Activated T-helper 1 cell treated with anti-CD3 and anti-CD28 coated beads, Interleukin-12 subunit alpha, Interleukin-12 subunit beta, Interleukin-2, Interleukin-4 antibody, amounts not matched to agents 30 ng/mL and 10 ng/mL and 1 ng/mL, durations not matched to agents 14 hours and 24 hours and 36 hours (primary cell): ENCODE data around the gene ATXN7L3B. TPM values are rescaled to one million over a fixed set of nuclear protein-coding genes. Genes with fewer than 3 reads are reported as not detected.
"Not testable (repeated sequence)": the region's sequence is repeated elsewhere in the genome, so short reads cannot be mapped to it uniquely, and the experiment has no call there.

Source experiments
- DNase-seq: peaks from one replicate; pipeline ENCODE4 v3.0.0; 2021; ENCODE audit warnings: low spot score
- H3K27ac Mint-ChIP-seq: one replicate; pipeline ENCODE4 v1.8.0; 2021; ENCODE audit warnings: mild to moderate bottlenecking, mixed read lengths
- H3K27me3 Mint-ChIP-seq: one replicate; pipeline ENCODE4 v1.8.0; 2022; ENCODE audit warnings: mild to moderate bottlenecking, moderate library complexity, mixed read lengths; ENCODE audit not compliant: insufficient read depth
- H3K36me3 Mint-ChIP-seq: one replicate; pipeline ENCODE4 v1.8.0; 2021; ENCODE audit warnings: low read depth, mixed read lengths
- H3K4me1 Mint-ChIP-seq: one replicate; pipeline ENCODE4 v1.8.0; 2021; ENCODE audit warnings: low read depth, mixed read lengths
- H3K4me3 Mint-ChIP-seq: one replicate; pipeline ENCODE4 v1.8.0; 2021; ENCODE audit warnings: mild to moderate bottlenecking, moderate library complexity, mixed read lengths
- H3K9me3 Mint-ChIP-seq: one replicate; pipeline ENCODE4 v1.8.0; 2021; ENCODE audit warnings: mixed read lengths
- intact Hi-C: fragments of 100-400 bp; cut with micrococcal nuclease; formaldehyde crosslinking; loops from one replicate; pipeline ENCODE4 v1.15.1; 2024
- total RNA-seq: library from RNA; stranded (reverse); gene quantifications from 2 replicates; pipeline ENCODE4 v1.2.3, GENCODE V29; 2022

The ATXN7L3B gene, protein sequence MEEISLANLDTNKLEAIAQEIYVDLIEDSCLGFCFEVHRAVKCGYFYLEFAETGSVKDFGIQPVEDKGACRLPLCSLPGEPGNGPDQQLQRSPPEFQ
- total RNA-seq = 24.8 and 25.4 TPM in 2 replicates

DNA sequence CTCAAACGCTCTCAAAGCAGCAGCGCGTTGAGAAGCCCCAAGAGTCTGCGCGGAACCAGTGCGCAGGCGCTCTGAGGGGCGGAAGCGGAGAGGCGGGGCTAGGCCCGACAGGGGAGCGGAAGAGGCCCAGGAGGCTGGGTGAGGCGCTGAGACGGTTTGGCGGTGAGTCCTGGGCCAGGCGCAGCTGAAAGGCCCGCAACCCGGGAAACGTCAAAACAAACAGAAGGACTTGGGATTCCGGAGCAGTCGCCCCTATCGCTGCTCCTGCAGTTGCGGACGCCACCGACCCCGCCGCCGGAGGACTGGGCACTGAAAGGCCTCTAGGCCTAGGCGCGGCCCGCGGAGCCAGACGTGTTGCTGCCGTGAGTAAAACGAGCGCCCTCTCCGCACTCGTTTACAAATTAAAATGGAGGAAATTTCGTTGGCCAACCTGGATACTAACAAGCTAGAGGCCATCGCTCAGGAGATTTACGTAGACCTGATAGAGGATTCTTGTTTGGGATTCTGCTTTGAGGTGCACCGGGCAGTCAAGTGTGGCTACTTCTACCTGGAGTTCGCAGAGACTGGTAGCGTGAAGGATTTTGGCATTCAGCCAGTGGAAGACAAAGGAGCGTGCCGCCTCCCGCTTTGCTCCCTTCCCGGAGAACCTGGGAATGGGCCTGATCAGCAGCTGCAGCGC lies at the start of gene ATXN7L3B:
ATXN7L3B (plus strand) TSS at position 129 of the 679 bp plus-strand sequence; CDS start at position 407, 278 bp downstream.
- peak within 1 kb of the TSS; percentile 92 for H3K4me3 Mint-ChIP-seq
- peaks cover 55% of the 10 kb centered on the region for H3K4me1 Mint-ChIP-seq
- no peaks in the 10 kb centered on the region for H3K9me3 Mint-ChIP-seq
- H3K36me3 Mint-ChIP-seq = peaks cover 34% of the 10 kb centered on the region
- peak within 1 kb of the TSS; percentile 97 for H3K27ac Mint-ChIP-seq
- peak; percentile 93 for DNase-seq
- intact Hi-C loops = loop anchor here (1.0 to 5.0 kb wide), 5 partner anchors 126 to 1494 kb away; partner anchors contain the start of gene PHLDA1
- peaks cover 2% of the 10 kb centered on the region for H3K27me3 Mint-ChIP-seq

DNA sequence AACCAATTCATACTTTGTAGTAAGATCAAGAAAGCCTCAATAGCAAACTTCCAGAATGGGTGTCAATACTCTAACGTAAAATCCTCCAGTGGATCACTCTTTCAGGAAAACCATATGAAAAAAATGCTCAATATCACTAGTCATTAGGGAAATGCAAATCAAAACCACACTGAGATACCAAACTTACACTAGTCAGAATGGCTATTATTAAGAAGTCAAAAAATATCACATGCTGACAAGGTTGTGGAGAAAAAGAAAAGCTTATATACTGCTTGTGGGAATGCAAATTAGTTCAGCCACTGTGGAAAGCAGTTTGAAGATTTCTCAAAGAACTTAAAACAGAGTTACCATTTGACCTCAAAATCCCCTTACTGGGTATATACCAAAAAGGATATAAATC lies 49.5 kb upstream of the ATXN7L3B start:
- H3K27me3 Mint-ChIP-seq = peaks cover 2% of the 10 kb centered on the region
- H3K4me3 Mint-ChIP-seq = no peak overlapping the region
- H3K27ac Mint-ChIP-seq = no peak overlapping the region
- DNase-seq = no peak
- peaks cover 10% of the 10 kb centered on the region for H3K4me1 Mint-ChIP-seq
- intact Hi-C loops = no loop called here
- H3K9me3 Mint-ChIP-seq = no peaks in the 10 kb centered on the region
- no peaks in the 10 kb centered on the region for H3K36me3 Mint-ChIP-seq

DNA sequence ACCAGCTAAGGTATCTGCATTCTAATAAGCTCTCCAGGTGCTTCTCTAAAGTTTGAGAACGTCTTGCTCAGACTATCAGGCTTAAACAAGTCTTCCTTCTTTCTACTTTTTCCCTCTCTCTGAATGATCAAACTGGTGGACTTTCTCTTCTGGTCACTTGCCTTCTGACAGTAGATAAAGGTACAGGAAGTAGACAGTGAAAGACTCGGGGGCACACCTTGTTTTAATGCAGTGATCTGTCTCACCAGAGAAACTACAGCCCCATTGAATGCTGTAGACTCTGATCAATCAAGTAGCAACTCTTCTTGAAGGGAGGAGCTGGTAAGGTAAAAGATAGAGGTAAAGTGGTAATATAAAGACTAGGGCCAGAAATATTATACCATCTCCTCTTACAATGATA lies 48.1 kb upstream of the ATXN7L3B start:
- peaks cover 10% of the 10 kb centered on the region for H3K4me1 Mint-ChIP-seq
- no peak overlapping the region for H3K4me3 Mint-ChIP-seq
- intact Hi-C loops = no loop called here
- H3K27ac Mint-ChIP-seq = no peak overlapping the region
- no peak for DNase-seq
- H3K36me3 Mint-ChIP-seq = no peaks in the 10 kb centered on the region
- no peaks in the 10 kb centered on the region for H3K9me3 Mint-ChIP-seq
- peaks cover 2% of the 10 kb centered on the region for H3K27me3 Mint-ChIP-seq

DNA sequence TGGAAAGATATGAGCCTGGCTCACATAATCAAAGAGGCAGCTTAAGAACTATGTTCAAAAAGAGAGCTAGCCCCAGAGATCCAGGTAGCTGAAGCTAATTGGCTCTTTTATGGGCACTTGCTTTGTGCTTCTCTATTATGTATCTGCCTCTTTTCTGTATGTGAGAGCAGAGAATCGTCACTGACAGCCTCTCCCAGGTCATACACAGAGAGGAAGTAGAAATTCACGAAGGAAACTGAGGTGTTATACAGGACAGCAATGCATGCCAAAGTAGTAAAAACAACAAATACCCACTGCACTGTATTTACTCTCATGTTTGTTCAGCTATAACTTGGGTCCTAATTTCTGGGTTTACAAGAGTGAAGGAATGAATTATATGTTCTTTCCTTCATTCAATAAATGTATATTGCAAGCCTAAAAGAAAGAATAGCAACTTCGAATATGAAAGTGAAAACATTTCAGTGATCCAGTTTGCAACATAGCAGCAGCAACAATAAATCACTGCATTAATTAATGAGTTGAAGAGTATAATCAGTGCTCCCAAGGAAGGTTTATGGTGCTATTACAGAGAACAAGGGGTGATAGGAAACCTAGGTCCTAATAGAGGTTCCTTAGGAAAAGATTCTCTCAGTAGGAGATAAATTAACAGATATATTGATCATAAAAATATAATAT lies 47.1 kb upstream of the ATXN7L3B start:
- Mint-ChIP-seq H3K27me3 (no peaks in the 10 kb centered on the region), H3K9me3 (no peaks in the 10 kb centered on the region), H3K4me3 (peak overlapping the region; percentile 45), H3K36me3 (no peaks in the 10 kb centered on the region), H3K27ac (no peak overlapping the region), H3K4me1 (peaks cover 10% of the 10 kb centered on the region)
- intact Hi-C loops = no loop called here
- DNase-seq = no peak

DNA sequence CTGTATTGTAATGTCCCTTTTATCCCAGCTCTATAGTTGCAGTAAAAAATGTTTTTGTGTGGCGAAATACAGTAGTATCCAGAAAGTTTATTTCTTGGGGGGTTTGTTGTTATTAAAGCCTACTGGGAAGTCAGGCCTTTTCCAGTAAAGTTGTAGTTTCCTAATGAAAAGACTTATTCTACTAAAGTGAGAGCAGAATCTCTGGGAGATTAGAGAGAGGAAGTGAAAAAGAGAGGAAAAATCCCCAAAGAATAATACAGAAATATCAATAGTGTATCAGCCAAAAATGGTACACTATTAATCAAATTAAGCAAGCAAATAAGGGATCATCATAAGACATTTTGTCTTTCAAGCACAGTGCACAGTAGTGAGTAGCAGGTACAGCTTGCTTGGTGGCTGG lies 46.3 kb upstream of the ATXN7L3B start:
- H3K27me3 Mint-ChIP-seq = no peaks in the 10 kb centered on the region
- no peak overlapping the region for H3K27ac Mint-ChIP-seq
- DNase-seq = no peak
- H3K36me3 Mint-ChIP-seq = no peaks in the 10 kb centered on the region
- H3K4me3 Mint-ChIP-seq = no peak overlapping the region
- intact Hi-C loops = no loop called here
- H3K9me3 Mint-ChIP-seq = no peaks in the 10 kb centered on the region
- H3K4me1 Mint-ChIP-seq = peaks cover 10% of the 10 kb centered on the region

DNA sequence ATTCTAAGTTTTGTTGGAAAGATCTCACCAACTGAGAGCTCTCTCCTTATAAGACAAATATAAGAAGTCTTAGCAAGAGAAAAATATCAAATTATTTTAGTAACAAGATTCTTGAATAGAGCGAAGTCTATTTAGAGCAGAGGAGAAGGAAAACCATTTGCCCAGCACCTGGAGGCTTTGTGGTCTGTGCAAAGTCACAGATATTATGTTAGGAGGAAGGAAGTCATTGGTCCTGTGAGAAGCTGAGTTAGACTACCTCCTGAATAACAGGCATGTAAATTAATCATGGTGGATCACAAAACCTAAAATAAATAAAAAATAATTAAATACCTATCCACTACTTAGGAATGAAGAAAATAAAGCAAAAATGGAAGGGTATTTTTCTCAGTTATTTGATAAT lies 38.4 kb upstream of the ATXN7L3B start:
- Mint-ChIP-seq H3K36me3 (no peaks in the 10 kb centered on the region), H3K27me3 (no peaks in the 10 kb centered on the region), H3K27ac (no peak overlapping the region), H3K4me1 (no peaks in the 10 kb centered on the region), H3K9me3 (no peaks in the 10 kb centered on the region), H3K4me3 (no peak overlapping the region)
- intact Hi-C loops = no loop called here
- DNase-seq = no peak

DNA sequence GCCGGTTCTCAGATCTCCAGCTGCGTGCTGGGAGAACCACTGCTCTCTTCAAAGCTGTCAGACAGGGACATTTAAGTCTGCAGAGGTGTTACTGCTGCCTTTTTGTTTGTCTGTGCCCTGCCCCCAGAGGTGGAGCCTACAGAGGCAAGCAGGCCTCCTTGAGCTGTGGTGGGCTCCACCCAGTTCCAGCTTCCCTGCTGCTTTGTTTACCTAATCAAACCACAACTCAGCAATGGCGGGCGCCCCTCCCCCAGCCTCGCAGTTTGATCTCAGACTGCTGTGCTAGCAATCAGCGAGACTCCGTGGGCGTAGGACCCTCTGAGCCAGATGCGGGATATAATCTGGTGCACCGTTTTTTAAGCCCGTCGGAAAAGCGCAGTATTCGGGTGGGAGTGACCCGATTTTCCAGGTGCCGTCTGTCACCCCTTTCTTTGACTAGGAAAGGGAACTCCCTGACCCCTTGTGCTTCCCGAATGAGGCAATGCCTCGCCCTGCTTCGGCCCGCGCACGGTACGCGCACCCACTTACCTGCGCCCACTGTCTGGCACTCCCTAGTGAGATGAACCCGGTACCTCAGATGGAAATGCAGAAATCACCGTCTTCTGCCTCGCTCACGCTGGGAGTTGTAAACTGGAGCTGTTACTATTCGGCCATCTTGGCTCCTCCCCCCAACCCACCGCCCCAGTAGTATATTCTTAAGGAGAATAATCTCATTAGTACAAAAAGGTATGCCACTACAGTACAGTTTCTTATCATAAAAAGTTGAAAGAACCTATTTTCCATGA lies 28.6 kb upstream of the ATXN7L3B start:
- H3K36me3 Mint-ChIP-seq = not testable (repeated sequence)

DNA sequence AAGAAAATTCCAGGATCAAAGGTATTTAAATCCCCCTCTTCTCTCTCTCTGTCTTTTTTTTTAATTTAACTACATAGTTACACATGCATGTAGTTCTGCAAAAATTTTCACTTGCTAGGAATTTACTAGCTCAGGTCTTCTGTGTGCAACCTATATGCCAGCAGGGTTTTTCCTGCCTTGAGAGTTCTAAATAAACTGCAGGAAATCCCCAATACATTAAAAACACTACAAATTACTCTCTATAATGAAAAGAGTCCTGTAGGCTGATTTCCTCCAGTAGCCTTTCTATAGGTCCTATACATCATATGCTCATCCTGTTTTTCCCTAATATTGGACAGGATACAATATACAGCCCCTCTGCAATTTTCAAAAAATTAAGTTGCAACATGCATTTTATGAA lies 27.7 kb upstream of the ATXN7L3B start:
- H3K9me3 Mint-ChIP-seq = no peaks in the 10 kb centered on the region
- H3K4me1 Mint-ChIP-seq = no peaks in the 10 kb centered on the region
- DNase-seq = no peak
- no peaks in the 10 kb centered on the region for H3K36me3 Mint-ChIP-seq
- no peak overlapping the region for H3K27ac Mint-ChIP-seq
- H3K4me3 Mint-ChIP-seq = no peak overlapping the region
- intact Hi-C loops = no loop called here
- no peaks in the 10 kb centered on the region for H3K27me3 Mint-ChIP-seq

More for the DNA sequence above, 28.6 kb upstream of the ATXN7L3B start:
- H3K27ac Mint-ChIP-seq, intact Hi-C loops, DNase-seq, H3K4me1 Mint-ChIP-seq, H3K27me3 Mint-ChIP-seq, H3K9me3 Mint-ChIP-seq, H3K4me3 Mint-ChIP-seq: not testable (repeated sequence)

DNA sequence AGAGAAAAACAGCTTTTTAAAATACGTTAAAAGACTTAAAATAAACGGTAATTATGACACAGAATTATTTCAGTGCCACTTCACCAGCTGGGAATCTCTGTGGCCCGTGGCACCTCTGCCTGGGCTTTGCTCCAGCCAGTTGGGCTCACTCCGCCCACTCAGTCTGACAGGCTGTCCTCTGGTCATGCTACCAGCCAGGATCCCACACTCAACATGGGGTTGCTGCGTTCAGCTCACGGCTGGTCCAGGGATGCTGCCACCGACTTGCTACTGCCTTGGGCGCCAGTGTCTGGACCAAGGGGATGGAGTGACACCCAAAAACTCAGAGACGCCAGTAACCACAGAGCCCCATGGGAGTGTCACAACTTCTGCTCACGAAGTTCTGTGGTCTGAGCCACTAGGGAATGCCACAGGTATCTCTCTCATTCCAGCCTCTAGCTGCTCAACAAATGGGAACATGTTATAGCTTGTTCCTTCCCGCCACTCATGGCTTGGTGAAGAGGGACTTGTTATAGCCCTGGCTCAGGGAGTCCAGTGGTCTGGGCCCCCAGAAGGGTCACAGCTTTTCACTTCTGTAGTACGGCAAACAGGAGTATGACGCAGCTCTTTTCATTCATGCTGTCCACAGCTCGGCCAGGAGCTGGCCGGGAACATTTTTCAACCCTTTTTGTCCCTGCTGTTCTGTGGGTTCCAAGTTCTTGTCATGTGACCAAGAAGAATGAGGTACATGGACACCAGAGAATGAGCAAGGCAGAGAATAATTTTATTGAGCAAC lies 23.4 kb upstream of the ATXN7L3B start:
- H3K9me3 Mint-ChIP-seq = no peaks in the 10 kb centered on the region
- DNase-seq = no peak
- intact Hi-C loops = no loop called here
- no peak overlapping the region for H3K27ac Mint-ChIP-seq
- no peak overlapping the region for H3K4me3 Mint-ChIP-seq
- peaks cover 4% of the 10 kb centered on the region for H3K27me3 Mint-ChIP-seq
- H3K4me1 Mint-ChIP-seq = no peaks in the 10 kb centered on the region
- H3K36me3 Mint-ChIP-seq = no peaks in the 10 kb centered on the region

DNA sequence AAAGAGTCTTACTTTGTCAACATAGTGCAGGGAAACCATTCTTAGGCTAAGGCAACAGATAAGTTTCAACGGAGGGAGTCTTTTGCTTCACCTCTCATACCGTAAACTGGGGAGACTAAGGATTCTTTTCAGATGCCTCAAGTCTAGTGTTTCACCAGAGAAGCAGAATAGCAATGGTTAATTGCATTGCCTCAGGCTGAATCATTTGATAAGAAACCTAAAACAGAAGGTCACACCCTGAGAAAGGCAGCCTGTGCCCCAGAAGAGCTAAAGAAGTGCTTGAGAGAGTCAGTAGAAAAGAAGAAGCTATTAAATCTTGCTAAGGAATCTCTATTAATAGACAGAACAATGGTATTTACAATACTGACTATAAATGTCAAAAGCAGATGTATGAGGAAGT lies 21.8 kb upstream of the ATXN7L3B start:
- Mint-ChIP-seq H3K4me1 (no peaks in the 10 kb centered on the region), H3K4me3 (no peak overlapping the region), H3K36me3 (no peaks in the 10 kb centered on the region), H3K27me3 (peaks cover 4% of the 10 kb centered on the region), H3K9me3 (no peaks in the 10 kb centered on the region), H3K27ac (no peak overlapping the region)
- DNase-seq = no peak
- intact Hi-C loops = no loop called here

DNA sequence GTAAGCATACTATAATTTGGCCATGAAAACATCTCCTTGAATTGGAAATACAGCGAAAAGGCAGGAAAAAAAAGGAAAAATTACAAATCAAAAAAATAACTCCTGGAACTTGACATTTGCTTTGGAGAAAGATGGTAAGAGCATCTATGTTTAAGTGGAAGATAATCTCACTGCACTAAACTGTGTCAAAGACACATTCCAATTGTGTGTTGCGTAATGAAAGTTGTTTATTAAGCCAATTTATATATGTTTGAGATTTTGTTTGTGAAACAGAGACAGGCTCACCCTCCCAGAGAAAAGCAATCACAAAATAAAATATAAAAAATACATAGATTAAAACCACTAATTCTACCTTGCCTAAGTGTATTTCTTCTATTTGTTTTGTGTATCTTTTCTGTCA lies 11.1 kb upstream of the ATXN7L3B start:
- Mint-ChIP-seq H3K36me3 (no peaks in the 10 kb centered on the region), H3K27ac (no peak overlapping the region), H3K4me3 (no peak overlapping the region), H3K9me3 (no peaks in the 10 kb centered on the region), H3K27me3 (peaks cover 8% of the 10 kb centered on the region), H3K4me1 (no peaks in the 10 kb centered on the region)
- intact Hi-C loops = no loop called here
- no peak for DNase-seq

DNA sequence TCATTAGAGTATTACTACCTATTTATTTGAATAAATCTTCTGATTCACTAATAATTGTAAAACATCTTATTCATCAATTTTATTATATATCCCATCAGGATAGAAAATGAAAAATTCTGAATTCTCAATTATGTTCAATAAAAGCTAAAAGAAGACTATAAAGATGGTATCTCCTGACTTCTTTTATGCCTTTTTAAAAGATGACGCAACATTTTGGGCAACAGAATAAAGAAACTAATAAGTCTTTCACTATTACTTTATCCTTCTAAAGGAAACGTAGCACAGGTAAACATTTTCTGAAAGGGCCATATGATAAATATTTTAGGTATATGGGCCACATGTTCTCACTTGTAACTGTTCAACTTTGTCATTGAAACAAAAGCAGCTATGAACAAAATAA lies 10.1 kb upstream of the ATXN7L3B start:
- H3K27ac Mint-ChIP-seq = no peak overlapping the region

More for the DNA sequence above, 10.1 kb upstream of the ATXN7L3B start:
- Mint-ChIP-seq H3K4me3 (no peak overlapping the region), H3K9me3 (no peaks in the 10 kb centered on the region), H3K27me3 (peaks cover 8% of the 10 kb centered on the region), H3K4me1 (no peaks in the 10 kb centered on the region), H3K36me3 (no peaks in the 10 kb centered on the region)
- no peak for DNase-seq
- intact Hi-C loops = no loop called here
